Astrocyte (in vitro differentiated cells and primary cell): ENCODE measurements around the gene METAP1. TPM values are rescaled to one million over a fixed set of nuclear protein-coding genes. Genes with fewer than 3 reads are reported as not detected.

Experiments used
- DNase-seq: peaks from one replicate; pipeline ENCODE4 v3.0.0-alpha.2; 2010; ENCODE audit warnings: low read depth
- FAIRE-seq: peaks from 2 replicates; lab custom pipeline; 2011; peaks lifted over from hg19 to GRCh38; lab: Jason Lieb, UNC
- H2AFZ ChIP-seq: 2 replicates; pipeline ENCODE4 v1.6.0; 2012; ENCODE audit warnings: low read depth, low read length, inconsistent platforms
- H3K27ac ChIP-seq: 2 replicates; pipeline ENCODE4 v1.5.1; 2011; ENCODE audit warnings: low read depth, low read length, inconsistent platforms
- H3K27me3 ChIP-seq: 2 replicates; pipeline ENCODE4 v1.6.0; 2011; ENCODE audit warnings: low read length, inconsistent platforms; ENCODE audit not compliant: insufficient read depth
- H3K36me3 ChIP-seq: 2 replicates; pipeline ENCODE4 v1.5.1; 2011; ENCODE audit warnings: low read length, inconsistent platforms; ENCODE audit not compliant: insufficient read depth
- H3K4me1 ChIP-seq: 2 replicates; pipeline ENCODE4 v1.5.1; 2011; ENCODE audit warnings: low read length, inconsistent platforms; ENCODE audit not compliant: insufficient read depth
- H3K4me2 ChIP-seq: 2 replicates; pipeline ENCODE4 v1.6.0; 2012; ENCODE audit warnings: low read length, inconsistent platforms
- H3K4me3 ChIP-seq: 2 replicates; pipeline ENCODE4 v1.5.1; 2011; ENCODE audit warnings: low read depth, mild to moderate bottlenecking, low read length, inconsistent platforms; ENCODE audit not compliant: insufficient read depth
- H3K79me2 ChIP-seq: 2 replicates; pipeline ENCODE4 v1.6.0; 2012; ENCODE audit warnings: mild to moderate bottlenecking, low read length, inconsistent platforms; ENCODE audit not compliant: insufficient read depth
- H3K9ac ChIP-seq: 2 replicates; pipeline ENCODE4 v1.6.0; 2012; ENCODE audit warnings: mild to moderate bottlenecking, low read length, inconsistent platforms
- H3K9me3 ChIP-seq: 2 replicates; pipeline ENCODE4 v1.5.1; 2012; ENCODE audit warnings: low read depth, mild to moderate bottlenecking, low read length, inconsistent platforms; ENCODE audit not compliant: insufficient read depth
- H4K20me1 ChIP-seq: 2 replicates; pipeline ENCODE4 v1.6.0; 2012; ENCODE audit warnings: low read length, inconsistent platforms; ENCODE audit not compliant: insufficient read depth
- H3K27ac Mint-ChIP-seq: one replicate; pipeline ENCODE4 v1.8.0; 2021; ENCODE audit warnings: mild to moderate bottlenecking, mixed read lengths; ENCODE audit not compliant: unreplicated experiment
- H3K27me3 Mint-ChIP-seq: one replicate; pipeline ENCODE4 v1.8.0; 2021; ENCODE audit warnings: low read depth, mixed read lengths; ENCODE audit not compliant: unreplicated experiment
- H3K36me3 Mint-ChIP-seq: one replicate; pipeline ENCODE4 v1.8.0; 2021; ENCODE audit warnings: low read depth, mixed read lengths; ENCODE audit not compliant: unreplicated experiment
- H3K4me1 Mint-ChIP-seq: one replicate; pipeline ENCODE4 v1.8.0; 2021; ENCODE audit warnings: low read depth, mixed read lengths; ENCODE audit not compliant: unreplicated experiment
- H3K4me3 Mint-ChIP-seq: one replicate; pipeline ENCODE4 v1.8.0; 2021; ENCODE audit warnings: mild to moderate bottlenecking, moderate library complexity, mixed read lengths; ENCODE audit not compliant: unreplicated experiment
- H3K9me3 Mint-ChIP-seq: one replicate; pipeline ENCODE4 v1.8.0; 2021; ENCODE audit warnings: mild to moderate bottlenecking, mixed read lengths; ENCODE audit not compliant: unreplicated experiment
- CTCF ChIP-seq: IDR thresholded peaks from 2 replicates; pipeline ENCODE4 v1.5.1; 2011; ENCODE audit warnings: low read depth, mild to moderate bottlenecking, inconsistent platforms, low read length, moderate library complexity; ENCODE audit not compliant: insufficient read depth
- EZH2 ChIP-seq: IDR thresholded peaks from 2 replicates; pipeline ENCODE4 v1.6.1; 2012; ENCODE audit warnings: mild to moderate bottlenecking, low read length, inconsistent platforms; ENCODE audit not compliant: insufficient read depth
- total RNA-seq: library from RNA; stranded (reverse); gene quantifications from 2 replicates; pipeline ENCODE4 v1.2.1, GENCODE V29; 2021

Gene METAP1
- total RNA-seq, 1 donor from 2014 or later, result 60.9 TPM

GRCh38 chr4:98950925-98951324 lies 44.6 kb upstream of the METAP1 start:
- H3K4me1 Mint-ChIP-seq, result peaks cover 2% of the 10 kb centered on the region
- no peak for FAIRE-seq
- H3K36me3 Mint-ChIP-seq, result no peaks in the 10 kb centered on the region
- H3K79me2 ChIP-seq, result no peaks in the 10 kb centered on the region
- no peaks in the 10 kb centered on the region for H3K27me3 ChIP-seq
- H3K27ac Mint-ChIP-seq, result peak overlapping the region; percentile 14
- H3K9me3 ChIP-seq, result no peaks in the 10 kb centered on the region
- H3K4me2 ChIP-seq, result no peak overlapping the region
- TF ChIP-seq EZH2 (no peak), CTCF (no peak)
- no peaks in the 10 kb centered on the region for H3K4me1 ChIP-seq
- no peak overlapping the region for H3K9ac ChIP-seq
- DNase-seq, result peak; percentile 3
- H3K4me3 Mint-ChIP-seq, result no peak overlapping the region
- H4K20me1 ChIP-seq, result no peaks in the 10 kb centered on the region
- H3K9me3 Mint-ChIP-seq, result peaks cover 3% of the 10 kb centered on the region
- H3K4me3 ChIP-seq, result no peak overlapping the region
- H3K27me3 Mint-ChIP-seq, result no peaks in the 10 kb centered on the region
- no peaks in the 10 kb centered on the region for H3K36me3 ChIP-seq
- H2AFZ ChIP-seq, result no peak overlapping the region
- no peak overlapping the region for H3K27ac ChIP-seq

- H4K20me1 ChIP-seq, result no peaks in the 10 kb centered on the region
- no peak for TF ChIP-seq CTCF
- DNase-seq (no peak), FAIRE-seq (no peak)
- Mint-ChIP-seq H3K4me3 (no peak overlapping the region), H3K36me3 (no peaks in the 10 kb centered on the region), H3K27ac (no peak overlapping the region), H3K9me3 (peaks cover 3% of the 10 kb centered on the region), H3K4me1 (no peaks in the 10 kb centered on the region), H3K27me3 (no peaks in the 10 kb centered on the region)
- H3K4me1 ChIP-seq, result no peaks in the 10 kb centered on the region
- H3K79me2 ChIP-seq, result no peaks in the 10 kb centered on the region
- no peaks in the 10 kb centered on the region for H3K27me3 ChIP-seq
- no peak overlapping the region for H2AFZ ChIP-seq
- H3K9ac ChIP-seq, result no peak overlapping the region
- H3K9me3 ChIP-seq, result no peaks in the 10 kb centered on the region
- H3K27ac ChIP-seq, result no peak overlapping the region
- H3K4me3 ChIP-seq, result no peak overlapping the region
- H3K36me3 ChIP-seq, result no peaks in the 10 kb centered on the region
- no peak overlapping the region for H3K4me2 ChIP-seq
Observed at GRCh38 chr4:98951710-98952109, 43.8 kb upstream of the METAP1 start.

GRCh38 chr4:98955229-98955628 lies 40.3 kb upstream of the METAP1 start:
- Mint-ChIP-seq H3K36me3 (no peaks in the 10 kb centered on the region), H3K9me3 (peaks cover 3% of the 10 kb centered on the region), H3K4me3 (no peak overlapping the region), H3K27me3 (no peaks in the 10 kb centered on the region), H3K27ac (no peak overlapping the region), H3K4me1 (no peaks in the 10 kb centered on the region)
- Histone ChIP-seq H3K4me3 (no peak overlapping the region), H3K4me1 (no peaks in the 10 kb centered on the region), H3K27me3 (no peaks in the 10 kb centered on the region), H3K4me2 (no peak overlapping the region), H2AFZ (no peak overlapping the region), H3K79me2 (no peaks in the 10 kb centered on the region), H3K9ac (no peak overlapping the region), H3K27ac (no peak overlapping the region), H4K20me1 (no peaks in the 10 kb centered on the region), H3K9me3 (no peaks in the 10 kb centered on the region), H3K36me3 (no peaks in the 10 kb centered on the region)
- no peak for FAIRE-seq
- TF ChIP-seq CTCF, result no peak
- TF ChIP-seq EZH2, result no peak
- no peak for DNase-seq
